ENCODE results near the gene GFRA1.

GRCh38 chr10:116239229-116239628 lies 33.8 kb downstream of the GFRA1 start:
- TF ChIP-seq, protein P1, sequence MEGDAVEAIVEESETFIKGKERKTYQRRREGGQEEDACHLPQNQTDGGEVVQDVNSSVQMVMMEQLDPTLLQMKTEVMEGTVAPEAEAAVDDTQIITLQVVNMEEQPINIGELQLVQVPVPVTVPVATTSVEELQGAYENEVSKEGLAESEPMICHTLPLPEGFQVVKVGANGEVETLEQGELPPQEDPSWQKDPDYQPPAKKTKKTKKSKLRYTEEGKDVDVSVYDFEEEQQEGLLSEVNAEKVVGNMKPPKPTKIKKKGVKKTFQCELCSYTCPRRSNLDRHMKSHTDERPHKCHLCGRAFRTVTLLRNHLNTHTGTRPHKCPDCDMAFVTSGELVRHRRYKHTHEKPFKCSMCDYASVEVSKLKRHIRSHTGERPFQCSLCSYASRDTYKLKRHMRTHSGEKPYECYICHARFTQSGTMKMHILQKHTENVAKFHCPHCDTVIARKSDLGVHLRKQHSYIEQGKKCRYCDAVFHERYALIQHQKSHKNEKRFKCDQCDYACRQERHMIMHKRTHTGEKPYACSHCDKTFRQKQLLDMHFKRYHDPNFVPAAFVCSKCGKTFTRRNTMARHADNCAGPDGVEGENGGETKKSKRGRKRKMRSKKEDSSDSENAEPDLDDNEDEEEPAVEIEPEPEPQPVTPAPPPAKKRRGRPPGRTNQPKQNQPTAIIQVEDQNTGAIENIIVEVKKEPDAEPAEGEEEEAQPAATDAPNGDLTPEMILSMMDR (conservative IDR thresholded peaks at IDR 0.05; ENCODE audit: low read length): no peak
- TF ChIP-seq EZH2phosphoT487 (IDR thresholded peaks at IDR 0.05; ENCODE audit: borderline replicate concordance, low read depth, low read length): no peak
